NCI-H345 treated with DMSO at 0.1 percent for 48 hours (cell line): ENCODE results near the gene FRMD4A.

ENCODE experiments used
- DNase-seq: peaks from one replicate; lab custom pipeline; 2025; ENCODE audit not compliant: unreplicated experiment; lab: John Stamatoyannopoulos, UW

Gene FRMD4A

DNA sequence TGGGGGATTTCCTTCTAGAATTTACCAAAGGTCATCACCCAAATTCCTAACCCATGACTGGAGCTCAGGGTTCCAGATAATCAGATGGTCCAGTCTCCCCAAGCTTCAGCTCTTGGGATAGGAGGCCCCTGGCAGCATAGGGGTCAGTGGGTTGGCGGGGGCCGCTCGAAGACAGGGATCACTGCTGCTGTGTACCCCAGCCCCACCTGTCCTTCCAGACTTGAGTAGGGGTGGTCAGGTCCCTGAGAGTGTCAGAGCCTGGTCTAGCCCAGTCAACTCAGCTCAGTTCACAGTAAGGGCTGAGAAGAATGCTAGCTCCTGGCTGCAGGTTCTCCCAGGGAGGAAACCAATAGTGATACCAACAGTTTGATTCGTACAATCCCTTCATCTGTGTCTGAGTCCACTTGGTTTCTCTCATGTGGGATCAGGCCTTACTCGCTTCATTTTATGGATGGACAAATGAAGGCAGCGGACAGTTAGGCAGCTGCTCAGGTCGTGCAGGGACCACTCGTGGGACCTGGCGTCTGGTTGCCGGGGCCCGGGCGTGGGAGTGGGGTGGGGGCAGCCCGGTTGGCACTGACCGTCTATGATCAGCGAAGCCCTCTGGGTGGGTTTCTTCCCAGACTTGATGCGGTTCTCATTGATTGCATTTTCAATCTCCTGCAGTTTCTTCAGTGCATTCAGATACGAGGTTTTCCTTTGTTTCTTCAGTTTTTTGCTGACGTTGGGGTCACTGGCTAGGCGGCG is 665.0 kb downstream of the FRMD4A start:
- no peak for DNase-seq

- DNase-seq: no peak
Observed at GRCh38 chr10:13661256-13661655, 669.5 kb downstream of the FRMD4A start.

- no peak for DNase-seq
Observed at GRCh38 chr10:13660551-13660920, 670.2 kb downstream of the FRMD4A start.

- DNase-seq: no peak
Observed at GRCh38 chr10:13659887-13660550, 670.7 kb downstream of the FRMD4A start.

DNA sequence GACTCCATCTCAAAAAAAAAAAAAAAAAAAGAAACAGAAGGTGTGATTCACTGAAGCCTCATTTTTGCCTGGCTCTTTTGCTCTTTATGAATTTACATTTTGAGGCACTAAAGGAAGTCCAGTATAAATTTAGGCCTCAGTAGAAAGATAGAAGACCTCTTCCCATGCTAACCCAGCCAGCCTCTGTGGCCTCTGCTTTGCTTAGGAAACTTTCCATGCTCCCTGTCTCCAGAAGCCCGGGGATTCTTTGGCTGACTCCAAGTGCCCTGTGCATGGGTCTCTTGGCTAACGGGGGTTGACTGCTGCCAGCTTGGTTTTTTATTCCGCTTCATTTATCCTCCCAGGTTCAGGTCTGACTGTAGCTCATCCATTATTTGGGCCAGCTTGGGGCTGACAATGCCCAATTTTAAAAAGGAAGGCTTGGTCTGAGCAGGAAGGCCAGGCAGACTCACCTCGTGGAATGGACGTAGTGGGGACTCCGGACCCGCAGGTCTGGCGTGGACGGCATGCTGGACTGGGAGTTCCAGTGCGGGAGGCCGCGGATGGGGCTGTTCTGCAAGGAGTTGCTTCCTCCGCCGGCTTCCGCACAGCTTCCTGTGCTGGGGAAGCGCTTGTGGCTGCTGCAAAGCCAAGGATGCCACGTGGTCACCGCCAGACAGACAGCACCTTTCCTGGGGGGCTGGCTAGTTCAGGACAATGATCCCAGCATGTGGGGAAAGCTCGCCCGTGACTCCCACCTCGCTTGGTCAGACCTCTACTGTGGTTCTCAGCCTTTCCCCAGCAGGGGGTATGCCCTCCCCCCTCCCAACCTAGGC is 671.6 kb downstream of the FRMD4A start:
- DNase-seq: no peak

DNA sequence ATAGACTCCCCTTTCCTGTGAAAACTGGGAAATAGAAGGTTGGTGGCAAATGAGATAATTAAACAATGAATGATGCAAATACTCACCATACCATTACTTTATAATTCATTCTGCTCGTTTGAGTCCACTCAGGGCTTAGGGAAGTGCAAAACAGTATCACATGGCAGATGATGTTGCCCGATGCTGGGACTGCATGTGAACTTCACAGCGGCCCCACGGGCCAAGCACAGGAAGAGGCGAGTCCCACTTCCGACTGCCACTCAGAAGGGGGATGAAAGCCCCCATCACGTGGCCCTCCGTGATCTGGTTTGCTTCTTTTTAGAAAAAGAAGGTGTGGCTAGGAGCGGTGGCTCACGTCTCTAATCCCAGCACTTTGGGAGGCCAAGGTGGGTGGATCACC is 672.5 kb downstream of the FRMD4A start:
- no peak for DNase-seq

DNA sequence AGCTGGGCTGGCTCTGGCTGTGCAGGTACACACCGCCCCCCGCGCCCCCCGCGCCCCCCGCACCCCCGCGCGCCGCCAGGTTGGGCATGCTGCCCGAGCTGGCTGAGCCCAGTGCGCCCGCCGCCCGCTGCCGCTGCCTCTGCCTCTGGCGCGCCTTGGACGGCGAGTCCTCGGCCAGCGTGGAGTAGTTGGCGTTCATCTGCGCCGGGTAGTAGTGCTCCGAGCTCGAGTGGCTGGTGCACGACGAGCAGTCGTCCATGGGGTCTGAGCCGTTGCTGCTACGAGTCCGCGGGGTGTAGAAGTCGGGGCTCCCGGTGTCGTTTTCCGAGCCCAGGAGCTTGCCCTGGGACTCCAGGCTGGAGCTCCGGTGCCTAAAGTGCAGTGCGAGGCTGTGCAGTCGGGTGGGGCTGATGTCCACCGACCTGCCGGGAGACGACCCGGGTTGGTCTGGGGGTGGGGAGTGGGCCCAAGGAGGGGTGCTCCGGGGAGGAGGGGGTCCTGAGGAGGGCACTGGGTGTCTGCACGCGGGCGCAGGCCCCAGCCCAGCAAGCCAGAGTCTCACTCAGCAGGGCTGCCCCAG is 673.5 kb downstream of the FRMD4A start:
- DNase-seq: no peak

- no peak for DNase-seq
Observed at GRCh38 chr10:13656337-13657100, 674.2 kb downstream of the FRMD4A start.

- no peak for DNase-seq
Observed at GRCh38 chr10:13654846-13655245, 675.9 kb downstream of the FRMD4A start.

DNA sequence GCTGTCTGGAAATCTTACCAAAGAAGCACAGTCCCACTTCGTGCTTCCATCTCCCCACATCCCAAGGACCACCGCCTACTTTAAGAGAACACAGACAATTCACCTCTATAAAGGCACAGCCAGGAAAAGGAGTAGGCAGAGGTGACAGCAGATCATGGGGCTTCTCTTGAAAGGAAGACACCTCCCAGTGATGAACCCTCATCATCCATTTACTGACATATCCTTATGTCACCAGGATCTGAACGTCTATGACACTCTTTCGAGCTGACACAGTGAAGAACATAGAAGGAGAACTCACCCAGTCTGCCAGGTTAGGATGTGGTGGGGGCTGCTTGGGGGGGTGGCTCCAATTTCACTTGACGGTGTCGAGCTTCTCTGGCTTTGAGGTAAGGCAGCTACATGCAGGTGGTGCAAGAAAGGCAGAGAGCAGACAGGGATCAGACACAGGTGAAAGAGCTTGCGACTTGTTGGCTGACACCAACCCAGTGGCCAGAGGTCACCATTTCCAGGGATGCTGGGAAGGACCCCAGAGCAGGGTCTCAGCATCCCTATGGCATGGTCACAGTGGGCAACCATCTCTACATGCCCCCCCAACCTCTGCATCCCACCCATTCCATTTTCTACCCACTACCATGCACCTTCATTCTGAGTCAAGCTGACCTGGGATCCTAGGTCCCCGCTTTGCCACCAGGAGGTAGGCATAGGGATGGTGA is 676.5 kb downstream of the FRMD4A start:
- DNase-seq: no peak

DNA sequence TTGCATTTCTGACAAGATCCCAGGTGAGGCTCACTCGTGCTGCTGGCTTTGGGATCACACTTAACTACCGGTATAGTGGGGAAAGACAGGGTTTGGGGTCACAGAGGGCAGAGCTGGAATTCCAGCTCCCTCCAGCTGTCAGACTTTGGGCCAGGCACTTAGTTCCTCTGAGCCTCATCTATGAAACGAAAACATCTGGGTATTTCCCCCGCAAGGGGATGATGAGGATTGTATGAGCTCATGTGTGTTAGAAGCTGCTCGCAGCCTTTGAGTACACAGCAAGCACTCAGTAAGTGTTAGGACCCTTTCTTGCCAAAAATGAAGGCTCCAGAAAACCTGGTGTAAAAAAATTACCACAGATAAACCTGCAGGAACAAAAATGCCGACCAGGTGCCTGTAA is 677.9 kb downstream of the FRMD4A start:
- no peak for DNase-seq

DNA sequence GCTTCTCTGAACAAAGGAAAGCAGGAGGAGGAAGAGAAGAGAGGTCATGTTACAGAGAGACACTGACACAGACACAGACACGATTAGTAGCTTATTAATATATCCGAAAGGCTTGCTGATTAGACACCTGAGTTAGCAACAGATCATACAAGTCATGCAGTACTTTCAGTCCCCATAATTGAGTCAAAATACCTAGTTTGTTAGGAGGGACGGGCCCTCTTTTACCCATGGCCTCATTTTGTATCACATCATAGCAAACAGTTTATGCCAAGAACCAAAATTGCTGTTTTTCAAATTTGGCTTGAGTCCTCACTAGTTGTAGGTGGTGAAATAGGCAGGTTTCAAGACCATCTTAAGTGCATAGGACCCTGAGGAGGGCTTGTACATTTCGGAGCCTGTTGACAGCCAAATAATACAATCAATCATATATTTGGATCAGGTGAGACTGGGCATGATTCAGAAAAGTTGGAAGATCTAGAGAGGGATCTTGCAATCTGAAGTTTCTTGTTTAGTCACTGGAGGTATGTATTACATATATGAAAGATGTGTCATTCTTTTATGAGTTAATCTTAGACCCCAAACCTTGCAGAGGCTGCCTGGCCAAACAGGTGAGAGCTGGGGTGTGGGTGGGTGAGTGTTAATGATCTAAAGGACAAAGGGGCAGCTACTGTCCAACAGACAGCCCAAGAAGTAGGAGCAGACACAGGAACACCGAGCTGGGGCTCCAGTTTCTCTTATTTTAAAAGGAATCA is 678.6 kb downstream of the FRMD4A start:
- no peak for DNase-seq

DNA sequence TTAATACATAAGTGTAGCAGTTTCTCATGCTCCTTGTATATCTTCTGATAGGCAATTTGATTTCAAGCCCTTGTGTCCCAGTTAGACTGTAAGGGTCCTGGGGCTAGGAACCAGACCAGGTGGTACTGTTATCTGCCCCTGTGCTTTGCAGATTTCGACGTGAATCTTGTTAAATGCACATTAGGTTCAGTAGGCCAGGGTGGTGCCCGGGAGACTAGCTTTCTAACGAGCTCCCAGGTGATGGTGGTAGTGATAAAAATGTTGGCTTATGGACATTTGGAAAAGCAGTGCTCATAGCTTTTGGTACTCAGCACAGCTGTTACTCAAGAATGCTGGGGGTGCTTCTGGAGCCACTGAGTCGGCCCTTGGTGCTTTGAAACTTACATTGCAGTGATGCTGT is 679.8 kb downstream of the FRMD4A start:
- DNase-seq: no peak

- DNase-seq: no peak
Observed at GRCh38 chr10:13649844-13650520, 680.7 kb downstream of the FRMD4A start.

- no peak for DNase-seq
Observed at GRCh38 chr10:13648425-13648824, 682.3 kb downstream of the FRMD4A start.

DNA sequence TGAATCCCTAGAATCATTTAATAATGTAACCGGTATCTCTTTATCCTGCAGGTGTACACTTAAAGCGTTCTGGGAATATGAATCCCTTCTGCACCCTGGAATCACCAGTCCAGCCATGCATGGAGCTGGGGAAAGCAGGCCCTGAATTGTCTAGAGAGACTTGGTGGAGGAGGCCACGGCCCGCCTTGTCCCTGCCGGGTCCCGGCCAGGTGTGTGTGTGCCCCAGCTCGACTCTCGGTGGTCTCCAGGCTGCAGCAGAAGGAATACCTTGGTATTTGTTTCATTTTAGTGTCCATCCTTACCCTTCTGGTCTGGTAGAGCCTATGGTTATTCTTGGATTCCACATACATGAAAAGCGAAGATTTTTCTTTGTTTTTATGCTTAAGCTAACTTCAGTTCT is 685.9 kb downstream of the FRMD4A start:
- DNase-seq: no peak

GRCh38 chr10:13643016-13643415 is 687.7 kb downstream of the FRMD4A start:
- no peak for DNase-seq

GRCh38 chr10:13642293-13642692 is 688.4 kb downstream of the FRMD4A start:
- DNase-seq: no peak

DNA sequence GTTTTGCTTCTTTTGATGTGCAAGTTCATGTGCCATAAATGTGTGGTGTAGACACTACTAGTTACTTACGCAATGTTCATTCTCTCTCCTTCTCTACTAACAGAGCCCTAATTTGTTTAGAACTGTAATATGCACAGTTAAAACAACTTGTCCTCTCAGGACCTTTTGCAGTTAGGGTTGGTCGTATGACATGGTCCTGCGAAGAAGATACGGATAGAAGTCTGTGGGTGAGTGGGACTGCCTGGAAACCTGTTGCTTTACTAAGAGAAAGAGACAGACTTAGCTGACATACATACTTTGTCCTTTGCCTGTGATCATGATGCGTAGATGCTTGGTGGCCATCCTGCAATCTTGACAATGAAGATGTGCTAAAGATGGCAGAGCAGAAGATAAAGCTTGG is 692.8 kb downstream of the FRMD4A start:
- no peak for DNase-seq
